Cardiac fibroblast (primary cell): Measurements from ENCODE around the gene MYLIP.
A peak's percentile ranks its signal among the peaks of the same experiment; 100 is the strongest.

Experiments
- DNase-seq, 2 donors: peaks; one replicate each; pipeline versions ENCODE4 v3.0.0 to v3.0.0-alpha.2; 2010; ENCODE audit warnings: low read depth in 2 of 2
- H3K4me3 ChIP-seq, 2 donors: replicated peaks in 1 of 2; 1 replicate in 1 of 2; 2 replicates in 1 of 2; pipeline ENCODE4 v1.5.1; 2011; ENCODE audit warnings: low read depth in 2 of 2, low read length in 2 of 2, mild to moderate bottlenecking in 2 of 2, moderate library complexity in 1 of 2
- CTCF ChIP-seq: IDR thresholded peaks from one replicate; pipeline ENCODE4 v1.5.1; 2011; ENCODE audit warnings: low read depth, mild to moderate bottlenecking, low read length, inconsistent platforms

The MYLIP gene

GRCh38 chr6:16122197-16122596, 6.7 kb upstream of the MYLIP start:
- TF ChIP-seq CTCF = no peak
- no peak overlapping the region for H3K4me3 ChIP-seq
- DNase-seq = no peak

- TF ChIP-seq CTCF = no peak
- DNase-seq = no peak
Measured at GRCh38 chr6:16124198-16125180, 4.4 kb upstream of the MYLIP start.

GRCh38 chr6:16126056-16126455, 2.8 kb upstream of the MYLIP start:
- no peak for DNase-seq
- no peak for TF ChIP-seq CTCF
- H3K4me3 ChIP-seq = no peak overlapping the region

More at GRCh38 chr6:16124198-16125180, 4.4 kb upstream of the MYLIP start:
- H3K4me3 ChIP-seq = no peak overlapping the region

- no peak for TF ChIP-seq CTCF
- no peak overlapping the region for H3K4me3 ChIP-seq
- no peak for DNase-seq
Measured at GRCh38 chr6:16126861-16127260, 2.0 kb upstream of the MYLIP start.

- no peak for TF ChIP-seq CTCF
- H3K4me3 ChIP-seq = no peak overlapping the region
- no peak for DNase-seq
Measured at GRCh38 chr6:16127471-16127870, 1.4 kb upstream of the MYLIP start.

- no peak for TF ChIP-seq CTCF
- H3K4me3 ChIP-seq = peak overlapping the region; percentile 76 to 96
- peak in 1 of 2 donors; percentile 9 for DNase-seq
Measured at GRCh38 chr6:16129623-16130401, 926 bp downstream of the MYLIP start.
